ENCODE data around the gene HAUS1.

DNA sequence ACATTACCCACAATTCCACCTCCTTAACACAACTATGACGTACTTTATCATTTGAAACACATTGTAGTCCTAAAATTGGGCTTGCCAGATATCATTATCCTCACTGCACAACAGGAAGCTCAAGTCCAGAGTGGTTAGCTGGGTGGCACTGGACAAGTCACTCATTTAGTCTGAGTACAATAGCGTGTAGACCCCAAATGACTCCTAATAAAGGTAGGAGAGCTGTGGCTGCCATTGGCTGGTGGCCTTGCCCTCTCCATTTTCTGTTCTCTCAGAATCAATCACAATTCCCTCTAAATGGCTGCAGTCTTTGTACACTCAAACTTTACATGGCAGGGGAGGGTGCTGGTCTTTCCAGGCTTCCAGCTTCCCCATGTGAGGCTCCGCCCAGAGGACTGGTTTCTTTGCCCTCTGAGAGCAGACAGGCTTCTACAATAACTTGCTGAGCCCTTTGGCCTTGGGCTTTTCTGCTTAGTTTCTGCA, 43.8 kb upstream of the HAUS1 start:
- TF ChIP-seq, protein P1, sequence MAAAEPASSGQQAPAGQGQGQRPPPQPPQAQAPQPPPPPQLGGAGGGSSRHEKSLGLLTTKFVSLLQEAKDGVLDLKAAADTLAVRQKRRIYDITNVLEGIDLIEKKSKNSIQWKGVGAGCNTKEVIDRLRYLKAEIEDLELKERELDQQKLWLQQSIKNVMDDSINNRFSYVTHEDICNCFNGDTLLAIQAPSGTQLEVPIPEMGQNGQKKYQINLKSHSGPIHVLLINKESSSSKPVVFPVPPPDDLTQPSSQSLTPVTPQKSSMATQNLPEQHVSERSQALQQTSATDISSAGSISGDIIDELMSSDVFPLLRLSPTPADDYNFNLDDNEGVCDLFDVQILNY (CRISPR knock-in tag; IDR thresholded peaks at IDR 0.05): no peak
- TF ChIP-seq ESRRA (CRISPR knock-in tag; IDR thresholded peaks at IDR 0.05; ENCODE audit: borderline replicate concordance): no peak
- TF ChIP-seq, protein P2, sequence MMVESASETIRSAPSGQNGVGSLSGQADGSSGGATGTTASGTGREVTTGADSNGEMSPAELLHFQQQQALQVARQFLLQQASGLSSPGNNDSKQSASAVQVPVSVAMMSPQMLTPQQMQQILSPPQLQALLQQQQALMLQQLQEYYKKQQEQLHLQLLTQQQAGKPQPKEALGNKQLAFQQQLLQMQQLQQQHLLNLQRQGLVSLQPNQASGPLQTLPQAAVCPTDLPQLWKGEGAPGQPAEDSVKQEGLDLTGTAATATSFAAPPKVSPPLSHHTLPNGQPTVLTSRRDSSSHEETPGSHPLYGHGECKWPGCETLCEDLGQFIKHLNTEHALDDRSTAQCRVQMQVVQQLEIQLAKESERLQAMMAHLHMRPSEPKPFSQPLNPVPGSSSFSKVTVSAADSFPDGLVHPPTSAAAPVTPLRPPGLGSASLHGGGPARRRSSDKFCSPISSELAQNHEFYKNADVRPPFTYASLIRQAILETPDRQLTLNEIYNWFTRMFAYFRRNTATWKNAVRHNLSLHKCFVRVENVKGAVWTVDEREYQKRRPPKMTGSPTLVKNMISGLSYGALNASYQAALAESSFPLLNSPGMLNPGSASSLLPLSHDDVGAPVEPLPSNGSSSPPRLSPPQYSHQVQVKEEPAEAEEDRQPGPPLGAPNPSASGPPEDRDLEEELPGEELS (CRISPR knock-in tag; IDR thresholded peaks at IDR 0.05): no peak
- TF ChIP-seq, protein P3, sequence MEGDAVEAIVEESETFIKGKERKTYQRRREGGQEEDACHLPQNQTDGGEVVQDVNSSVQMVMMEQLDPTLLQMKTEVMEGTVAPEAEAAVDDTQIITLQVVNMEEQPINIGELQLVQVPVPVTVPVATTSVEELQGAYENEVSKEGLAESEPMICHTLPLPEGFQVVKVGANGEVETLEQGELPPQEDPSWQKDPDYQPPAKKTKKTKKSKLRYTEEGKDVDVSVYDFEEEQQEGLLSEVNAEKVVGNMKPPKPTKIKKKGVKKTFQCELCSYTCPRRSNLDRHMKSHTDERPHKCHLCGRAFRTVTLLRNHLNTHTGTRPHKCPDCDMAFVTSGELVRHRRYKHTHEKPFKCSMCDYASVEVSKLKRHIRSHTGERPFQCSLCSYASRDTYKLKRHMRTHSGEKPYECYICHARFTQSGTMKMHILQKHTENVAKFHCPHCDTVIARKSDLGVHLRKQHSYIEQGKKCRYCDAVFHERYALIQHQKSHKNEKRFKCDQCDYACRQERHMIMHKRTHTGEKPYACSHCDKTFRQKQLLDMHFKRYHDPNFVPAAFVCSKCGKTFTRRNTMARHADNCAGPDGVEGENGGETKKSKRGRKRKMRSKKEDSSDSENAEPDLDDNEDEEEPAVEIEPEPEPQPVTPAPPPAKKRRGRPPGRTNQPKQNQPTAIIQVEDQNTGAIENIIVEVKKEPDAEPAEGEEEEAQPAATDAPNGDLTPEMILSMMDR (IDR thresholded peaks at IDR 0.05): no peak
- no peak for TF ChIP-seq ZBTB21 (CRISPR knock-in tag; IDR thresholded peaks at IDR 0.05; ENCODE audit: borderline replicate concordance)
- TF ChIP-seq NR2C2 (CRISPR knock-in tag; IDR thresholded peaks at IDR 0.05): no peak

All from WTC11 (cell line).